Testis (tissue), 2 donors: ENCODE measurements around the gene UCMA.

ENCODE experiments used
- CTCF ChIP-seq, 3 experiments: fragments of 450-650 bp in 2 of 3; fragments of 200-600 bp in 1 of 3; sonication (generic) in 1 of 3; IDR thresholded peaks; one replicate each; pipeline ENCODE4 v1.5.1; 2016 to 2019; ENCODE audit warnings: antibody characterized with exemption in 3 of 3, mild to moderate bottlenecking in 2 of 3, moderate library complexity in 1 of 3
- POLR2A ChIP-seq: fragments of 450-650 bp; IDR thresholded peaks from one replicate; pipeline ENCODE4 v1.6.1; 2017; ENCODE audit warnings: antibody characterized with exemption, mild to moderate bottlenecking, moderate library complexity

GRCh38 chr10:13263591-13263990 is 29.4 kb upstream of the UCMA start:
- TF ChIP-seq CTCF (IDR thresholded peaks at IDR 0.05) (no peak), POLR2A (no peak)
